ENCODE results near the gene TTLL5.

TTLL5 gene

DNA sequence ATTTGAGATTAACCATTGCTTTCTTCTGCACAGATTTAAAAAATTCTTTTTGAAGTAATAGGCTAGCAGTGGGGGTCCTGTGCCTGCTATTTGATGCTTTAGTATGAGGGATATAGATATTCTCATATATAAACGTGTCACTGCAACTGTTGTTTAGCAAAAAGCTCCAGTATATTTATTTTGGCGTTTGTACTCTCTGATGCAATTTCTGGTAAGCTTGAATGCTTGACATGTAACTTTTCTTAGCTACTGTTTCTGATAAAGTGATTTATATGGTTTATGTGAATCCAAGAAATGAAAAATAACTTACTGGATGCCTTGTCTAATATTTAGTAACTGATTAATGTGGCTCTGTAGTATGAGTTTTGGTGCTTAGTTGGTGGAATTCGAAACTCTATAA is 77.1 kb downstream of the TTLL5 start:
- no peak for DNase-seq

DNA sequence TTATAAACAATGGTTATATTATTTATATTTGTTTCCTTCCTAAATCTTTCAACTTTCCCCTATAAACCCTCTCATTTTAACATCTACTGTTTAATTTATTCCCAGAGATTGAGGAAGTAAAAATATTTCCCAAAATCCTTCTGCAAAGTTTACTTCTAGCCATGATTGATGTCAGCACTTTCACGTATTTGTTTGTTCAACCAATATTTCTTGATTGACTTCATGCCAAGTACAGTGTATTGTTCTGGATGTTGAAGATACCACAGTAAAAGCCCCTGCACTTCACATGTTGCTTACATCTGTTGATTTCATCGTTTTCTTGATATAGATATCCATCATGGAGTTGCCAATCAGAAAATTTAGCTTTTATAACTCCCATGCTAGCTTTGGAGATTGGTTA is 81.8 kb downstream of the TTLL5 start:
- no peak for DNase-seq

DNA sequence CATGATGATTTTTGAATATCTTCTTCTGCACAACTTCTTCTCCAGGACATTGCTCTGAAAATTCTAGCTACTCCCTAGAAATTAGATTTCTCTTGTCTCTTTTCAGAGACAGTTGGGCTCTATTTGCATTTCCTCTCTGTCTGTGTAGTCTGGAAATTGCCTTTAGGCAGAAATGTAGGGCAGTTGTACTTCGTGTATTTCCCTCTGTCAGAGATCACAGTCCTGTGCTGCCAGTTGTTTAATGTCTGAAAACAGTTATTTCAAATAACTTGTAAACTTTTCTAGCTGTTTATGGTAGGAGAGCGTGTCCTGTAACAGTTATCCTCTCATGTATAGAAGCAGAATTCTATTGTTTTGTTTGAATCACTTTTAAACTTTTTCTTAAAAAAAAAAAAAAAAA is 86.9 kb downstream of the TTLL5 start:
- no peak for DNase-seq

DNA sequence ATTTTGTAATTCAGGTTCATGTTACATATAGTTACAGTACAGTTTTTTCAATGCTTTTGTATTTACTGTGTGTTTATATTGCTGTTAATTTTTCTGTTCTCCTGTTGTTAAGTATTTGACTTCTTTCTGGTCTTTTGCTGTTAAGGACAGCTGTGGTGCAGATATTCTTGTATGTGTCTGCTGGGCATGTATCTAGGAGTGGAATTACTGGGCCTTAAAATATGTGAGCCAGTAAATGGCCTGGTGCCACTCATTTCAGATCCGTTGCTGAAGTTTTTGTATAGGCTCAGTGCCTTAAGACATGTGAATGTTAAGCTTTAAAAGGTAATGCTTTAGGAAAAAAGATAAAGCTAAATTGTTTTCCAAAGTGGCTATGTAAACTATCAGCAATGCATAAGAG is 87.3 kb downstream of the TTLL5 start:
- DNase-seq: no peak

DNA sequence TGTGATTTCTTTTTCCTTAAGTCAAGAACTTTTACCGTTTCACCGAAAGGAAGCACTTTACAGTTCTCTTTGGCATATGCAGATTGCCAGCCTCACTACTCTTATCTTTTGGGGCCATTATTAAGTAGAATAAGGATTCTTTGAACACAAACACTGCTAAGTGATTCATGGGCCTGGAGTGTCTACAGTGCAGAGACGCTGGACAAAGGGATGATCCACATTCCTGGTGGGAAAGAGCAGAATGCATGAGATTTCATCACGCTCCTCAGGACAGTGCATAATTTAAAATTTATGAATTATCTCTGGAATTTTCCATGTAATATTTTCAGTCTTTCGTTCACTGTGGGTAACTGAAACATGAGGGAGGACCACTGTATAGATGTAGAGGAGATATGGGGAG is 90.2 kb downstream of the TTLL5 start:
- no peak for DNase-seq

DNA sequence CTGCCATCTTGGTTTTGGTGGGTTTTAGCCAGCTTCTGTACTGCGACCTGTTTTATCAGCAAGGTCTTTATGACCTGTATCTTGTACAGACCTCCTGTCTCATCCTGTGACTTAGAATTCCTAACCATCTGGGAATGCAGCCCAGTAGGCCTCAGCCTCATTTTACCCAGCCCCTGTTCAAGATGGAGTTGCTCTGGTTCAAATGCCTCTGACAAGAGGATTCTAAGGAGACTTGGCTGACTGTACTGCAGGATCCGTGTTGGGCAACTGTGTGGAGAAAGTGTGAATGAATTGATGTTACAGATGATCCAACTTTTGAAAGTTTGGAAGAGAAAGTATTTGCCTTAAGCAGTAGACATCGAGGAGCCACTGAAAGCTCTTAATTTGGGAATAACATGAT is 91.0 kb downstream of the TTLL5 start:
- DNase-seq: no peak

DNA sequence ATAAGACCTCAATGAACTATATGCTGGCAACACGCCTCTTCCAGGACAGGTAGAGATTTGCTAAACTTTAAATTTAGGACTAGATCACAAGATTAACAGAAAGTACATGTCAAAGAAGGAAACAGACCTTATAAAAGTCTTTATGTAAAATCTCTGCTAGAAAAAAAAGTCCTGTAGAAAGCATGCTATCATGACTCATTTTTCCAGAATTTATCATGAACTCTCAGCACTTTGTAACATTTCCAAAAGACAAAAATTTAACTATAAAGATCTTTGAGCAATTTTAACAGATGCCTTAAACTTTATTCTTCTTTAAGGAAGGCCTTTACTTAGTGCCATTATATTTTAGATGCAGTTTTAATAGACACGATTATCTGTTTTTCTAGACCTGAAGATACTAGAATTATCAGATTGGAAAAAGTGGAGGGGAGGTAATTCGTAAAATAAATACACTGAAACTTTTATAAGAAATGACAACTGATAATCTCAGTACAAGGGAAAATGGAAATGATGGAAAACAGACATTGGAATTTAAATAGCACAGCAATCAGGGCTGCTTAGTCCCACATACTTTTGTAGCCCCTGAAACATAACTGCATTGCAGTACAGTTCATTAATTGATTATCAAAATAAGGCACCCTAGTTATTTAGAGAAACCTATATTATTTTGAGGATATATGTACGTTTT is 92.0 kb downstream of the TTLL5 start:
- DNase-seq: no peak

DNA sequence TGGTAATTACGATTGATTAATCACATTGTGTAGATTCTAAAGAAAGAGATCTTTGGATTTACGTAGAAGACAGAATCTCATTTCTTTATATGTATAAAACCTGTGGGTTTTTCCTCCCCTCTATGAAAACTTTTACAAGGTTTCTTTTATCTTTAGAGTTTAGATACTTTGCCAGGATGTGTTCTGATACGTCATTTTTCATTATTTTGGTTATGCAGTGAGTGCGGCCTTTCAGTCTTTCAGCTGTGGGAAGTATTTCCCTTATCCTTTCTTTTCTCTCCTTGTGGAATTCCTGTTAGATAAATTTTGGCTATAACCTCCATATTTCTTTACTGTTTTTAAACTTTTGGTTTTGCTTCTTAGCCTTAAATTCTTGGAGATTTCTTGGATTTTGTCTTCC is 92.7 kb downstream of the TTLL5 start:
- no peak for DNase-seq

DNA sequence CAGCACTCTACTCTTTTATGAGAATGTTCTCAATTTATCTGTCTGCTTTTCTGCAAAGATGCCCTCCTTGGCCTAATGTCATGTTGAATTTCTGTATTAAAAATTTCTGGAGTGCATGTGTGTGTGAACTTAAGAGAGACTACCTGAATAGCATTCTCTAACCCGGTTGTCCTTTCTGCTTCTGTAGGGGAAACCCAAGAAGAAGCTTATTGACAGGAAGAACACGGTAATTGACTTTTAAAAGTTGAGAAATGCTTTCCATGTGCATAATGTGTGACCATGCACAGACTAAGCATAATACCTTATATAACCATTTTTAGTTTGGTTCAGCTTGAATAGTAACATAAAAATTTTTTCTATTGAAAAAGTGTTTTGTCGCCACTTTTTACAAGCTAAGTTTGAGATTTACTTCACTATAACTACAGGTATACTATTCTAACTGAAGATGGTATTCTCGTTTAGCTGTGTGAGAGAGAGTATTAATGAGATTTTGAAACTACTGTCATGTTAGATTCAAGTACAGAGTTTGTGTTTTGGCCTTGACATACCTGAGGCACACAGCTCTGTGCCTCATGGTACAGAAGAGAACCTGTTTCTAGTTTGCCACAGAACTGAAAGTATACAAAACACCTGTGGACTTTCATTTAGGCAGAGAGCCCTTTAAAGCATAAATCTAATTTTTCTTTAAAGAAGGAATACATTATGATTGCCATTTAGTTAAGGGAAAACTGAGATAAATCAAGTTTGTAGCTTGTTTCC is 96.8 kb downstream of the TTLL5 start:
- no peak for DNase-seq

DNA sequence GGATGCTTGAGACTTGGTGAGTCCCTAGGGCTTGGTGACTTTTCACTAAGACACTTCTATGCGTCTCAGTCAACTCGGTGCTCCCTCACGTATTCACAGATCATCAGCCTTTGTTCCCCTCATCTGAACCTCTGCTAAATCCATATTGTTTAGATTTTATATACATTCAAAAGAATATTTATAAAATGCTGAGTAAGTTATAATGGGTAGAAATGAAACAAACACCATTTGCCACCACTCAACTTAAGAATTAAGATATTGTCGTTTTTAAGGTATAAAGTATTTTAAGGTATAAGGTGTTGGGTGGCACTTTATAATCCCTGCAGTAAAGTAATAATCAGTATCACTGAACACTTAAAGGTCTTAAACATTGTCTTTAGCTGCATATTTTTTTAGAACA is 103.0 kb downstream of the TTLL5 start:
- DNase-seq: no peak

DNA sequence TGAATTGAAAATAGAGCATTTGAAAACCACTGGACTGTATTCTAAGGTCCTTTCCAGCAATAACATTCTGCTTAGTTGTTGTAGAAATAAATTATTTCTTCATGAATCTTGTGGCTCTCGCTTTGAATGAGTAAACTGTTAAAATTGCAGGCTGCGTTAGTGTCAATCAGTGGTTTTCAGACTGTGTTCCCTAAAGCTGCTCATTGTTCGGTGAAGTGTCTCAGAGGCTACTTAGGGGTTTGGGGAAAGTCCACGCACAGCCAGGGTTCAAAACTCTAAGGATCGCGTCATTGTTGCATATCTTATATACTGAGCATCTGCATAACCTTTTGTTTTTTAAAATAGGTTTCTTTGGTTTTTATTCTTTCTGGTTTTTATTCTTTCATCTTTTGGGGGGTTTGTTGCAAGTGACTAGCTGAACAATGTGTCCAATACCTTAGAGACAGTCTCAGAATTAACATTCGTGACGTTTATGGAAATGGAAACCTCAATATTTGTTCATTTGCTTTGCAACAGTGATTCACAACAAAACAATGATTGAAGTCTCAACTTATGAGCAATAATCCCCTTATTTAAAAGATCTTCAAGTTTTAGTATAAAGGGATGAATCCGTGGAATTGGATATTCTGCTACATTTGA is 108.1 kb downstream of the TTLL5 start:
- no peak for DNase-seq

DNA sequence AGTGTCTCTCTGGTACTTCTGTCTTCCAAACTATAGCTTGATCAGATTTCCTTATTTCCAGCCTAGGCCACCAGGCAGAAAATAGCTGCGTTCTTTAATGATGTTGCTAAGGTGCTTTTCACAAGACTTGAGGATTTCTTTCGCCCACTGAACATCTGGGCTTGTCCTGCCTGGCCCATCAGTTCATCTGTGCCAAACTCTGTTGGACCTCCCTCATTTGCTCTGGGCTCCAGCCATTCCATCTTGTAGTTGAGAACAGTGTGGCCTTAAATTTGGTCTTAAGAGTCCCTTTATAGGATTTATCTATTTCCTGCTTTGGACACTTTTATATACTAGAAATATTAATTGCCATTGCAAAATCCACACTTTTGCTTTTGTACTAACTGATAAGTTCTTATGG is 109.6 kb downstream of the TTLL5 start:
- DNase-seq: no peak

DNA sequence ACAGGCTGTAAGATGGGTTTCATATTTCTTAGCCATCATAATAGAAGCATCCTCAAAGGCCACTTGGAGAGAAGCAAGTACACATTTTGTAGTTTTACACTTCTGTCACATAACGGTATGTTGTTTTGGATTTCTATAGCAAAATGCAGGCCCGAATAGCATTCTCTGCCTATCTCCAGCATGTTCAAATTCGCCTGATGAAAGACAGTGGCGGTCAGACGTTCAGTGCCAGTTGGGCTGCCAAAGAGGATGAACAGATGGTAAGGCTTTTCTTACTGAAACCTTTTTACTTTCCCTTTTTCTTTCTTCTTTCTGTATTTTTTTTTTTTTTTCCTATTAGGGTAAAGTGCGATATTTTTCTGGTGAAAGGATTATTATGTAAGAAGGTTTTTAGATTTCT is 110.5 kb downstream of the TTLL5 start:
- no peak for DNase-seq

DNA sequence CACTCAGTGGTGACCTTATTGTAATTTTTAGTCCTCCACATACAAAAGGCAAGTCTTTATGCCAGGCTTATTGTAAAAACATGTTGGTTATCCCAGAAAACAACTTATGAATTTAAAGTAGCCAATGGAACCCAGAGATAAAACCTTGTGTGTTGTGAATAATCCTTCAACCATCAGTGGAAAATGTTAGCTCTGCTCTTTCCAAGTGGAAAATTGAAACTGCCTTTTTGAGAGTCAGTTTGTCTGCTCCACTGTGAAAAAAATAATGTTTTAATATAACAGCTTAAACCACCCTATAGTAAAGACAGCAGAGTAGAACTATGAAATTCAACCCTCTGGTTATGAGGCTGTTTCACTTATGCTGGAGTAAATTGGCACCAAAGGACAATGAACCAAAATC is 112.0 kb downstream of the TTLL5 start:
- DNase-seq: no peak

DNA sequence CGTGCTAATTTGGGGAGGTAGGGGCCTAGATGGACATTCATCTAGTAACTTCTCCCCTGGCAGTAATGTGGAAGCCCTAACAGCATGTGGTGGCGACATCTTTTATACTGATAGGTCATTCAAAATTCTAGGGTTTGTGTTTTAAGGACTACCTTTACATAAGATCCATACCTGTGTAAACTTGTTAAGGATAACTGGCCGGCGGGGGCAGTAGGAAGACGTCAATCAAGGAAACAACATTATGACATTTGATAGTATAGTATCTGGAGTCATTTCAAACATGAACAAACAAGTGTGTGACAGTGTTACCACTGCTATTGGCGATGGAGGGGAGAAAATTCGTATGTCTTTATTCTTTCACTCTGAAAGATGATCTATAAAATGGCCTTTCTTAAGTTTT is 120.0 kb downstream of the TTLL5 start:
- DNase-seq: no peak

DNA sequence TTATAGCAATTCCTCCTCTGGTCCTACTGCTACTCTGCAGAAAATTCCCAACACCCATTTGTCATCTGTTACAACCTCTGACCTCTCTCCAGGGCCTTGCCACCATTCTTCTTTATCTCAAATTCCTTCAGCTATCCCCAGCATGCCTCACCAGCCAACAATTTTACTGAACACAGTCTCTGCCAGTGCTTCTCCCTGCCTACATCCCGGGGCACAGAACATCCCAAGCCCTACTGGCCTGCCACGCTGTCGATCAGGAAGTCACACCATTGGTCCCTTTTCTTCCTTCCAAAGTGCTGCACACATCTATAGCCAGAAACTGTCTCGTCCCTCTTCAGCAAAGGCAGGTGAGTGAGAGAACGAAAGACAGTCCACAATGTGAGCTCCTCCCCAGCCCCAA is 122.1 kb downstream of the TTLL5 start:
- no peak for DNase-seq

DNA sequence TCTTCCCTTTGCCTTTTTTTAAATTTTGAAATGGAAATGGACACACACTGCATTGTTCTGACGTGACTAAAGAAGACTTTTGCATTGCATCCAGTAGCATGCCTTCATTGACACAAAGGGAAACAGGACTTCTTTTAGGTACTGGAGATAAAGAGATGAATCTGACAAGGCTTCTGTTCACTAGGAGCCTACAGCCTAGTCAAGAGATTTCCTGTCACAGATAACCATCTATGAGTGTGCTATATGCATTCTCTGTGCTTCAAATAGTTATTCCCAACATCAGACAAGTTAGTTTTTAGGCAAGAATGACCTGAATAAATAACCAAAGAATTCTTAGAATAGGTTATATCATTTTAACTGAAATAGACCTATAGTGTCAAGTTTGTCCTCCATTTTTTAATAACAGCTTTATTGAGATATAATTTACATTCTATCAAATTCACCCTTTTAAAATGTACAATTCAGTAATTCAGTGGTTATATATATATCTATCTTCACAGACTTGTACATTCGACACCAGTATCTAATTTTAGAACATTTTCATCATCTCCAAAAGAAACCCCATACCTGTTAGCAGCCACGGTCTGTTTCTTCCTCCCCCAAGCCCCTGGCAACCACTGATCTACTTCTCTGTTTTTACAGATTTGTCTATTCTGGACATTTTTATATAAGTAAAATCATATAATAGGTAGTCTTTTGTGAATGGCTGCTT is 122.7 kb downstream of the TTLL5 start:
- no peak for DNase-seq

DNA sequence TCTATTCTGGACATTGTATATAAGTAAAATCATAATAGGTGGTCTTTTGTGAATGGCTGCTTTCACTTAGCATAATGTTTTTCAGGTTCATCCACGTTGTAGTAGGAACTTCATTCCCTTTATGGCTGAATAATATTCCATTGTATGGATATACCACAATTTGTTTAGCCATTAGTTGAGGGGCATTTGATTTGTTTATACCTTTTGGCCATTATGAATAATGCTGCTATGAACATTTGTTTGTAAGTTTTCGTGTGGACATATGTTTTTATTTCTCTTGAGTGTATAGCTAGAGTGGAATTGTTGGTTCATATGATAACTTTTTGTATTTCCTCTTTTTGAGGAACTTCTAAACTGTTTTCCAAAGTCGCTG is 123.3 kb downstream of the TTLL5 start:
- no peak for DNase-seq

DNA sequence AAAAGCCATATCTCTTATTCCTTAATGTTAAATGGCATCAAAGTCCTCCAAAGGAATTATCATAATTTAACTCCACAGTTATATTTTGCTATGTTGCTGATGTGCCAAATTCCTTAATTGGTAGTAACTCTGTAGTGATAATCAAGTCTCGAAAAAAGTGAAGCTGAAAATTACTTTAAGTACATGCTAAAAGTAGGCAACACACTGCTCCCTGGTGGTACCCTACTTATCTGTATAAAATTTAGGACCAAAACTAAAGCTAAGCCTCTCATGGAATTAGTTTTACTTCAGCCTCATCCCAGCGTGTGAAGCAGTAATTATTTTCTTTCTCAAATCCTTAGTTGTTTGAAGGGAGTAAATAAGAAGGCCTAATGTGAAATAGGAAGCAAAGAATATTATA is 132.8 kb downstream of the TTLL5 start:
- no peak for DNase-seq

DNA sequence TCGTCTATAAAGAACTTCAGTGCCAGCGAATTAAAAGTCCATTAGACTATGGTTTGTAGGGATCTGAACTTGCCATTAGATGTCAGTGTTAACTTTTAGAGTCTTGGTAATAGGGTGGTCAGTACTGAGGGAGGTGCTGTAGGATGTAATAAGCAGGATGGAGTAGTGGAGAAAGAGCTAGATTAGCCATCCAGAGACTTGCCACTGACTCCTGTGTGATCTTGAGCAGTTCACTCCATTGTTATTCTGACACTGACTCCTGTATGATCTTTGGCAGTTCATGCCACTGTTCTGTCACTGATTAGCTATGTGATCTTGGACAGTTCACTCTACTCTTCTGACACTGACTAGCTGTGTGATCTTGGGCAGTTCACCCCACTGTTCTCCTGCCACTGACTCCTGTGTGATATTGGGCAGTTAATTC is 133.6 kb downstream of the TTLL5 start:
- no peak for DNase-seq

DNA sequence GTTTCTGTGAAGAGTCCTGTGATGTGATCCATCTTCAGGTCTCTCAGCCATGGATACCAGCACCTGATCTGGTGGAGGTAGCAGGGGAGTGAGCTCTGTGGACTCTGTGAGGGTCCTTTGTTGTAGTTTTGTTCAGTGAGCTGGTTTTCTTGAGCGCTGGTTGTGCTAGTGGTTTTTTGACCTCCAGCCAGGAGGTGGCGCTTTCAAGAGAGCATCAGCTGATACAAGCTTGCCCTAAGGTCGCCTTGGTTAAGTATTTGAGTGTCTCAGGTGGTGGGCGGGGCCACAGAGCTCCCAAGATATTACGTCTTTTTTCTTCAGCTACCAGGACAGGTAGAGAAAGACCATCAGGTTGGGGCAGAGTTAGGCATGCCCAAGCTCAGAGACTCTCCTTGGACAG is 139.7 kb downstream of the TTLL5 start:
- DNase-seq: no peak

DNA sequence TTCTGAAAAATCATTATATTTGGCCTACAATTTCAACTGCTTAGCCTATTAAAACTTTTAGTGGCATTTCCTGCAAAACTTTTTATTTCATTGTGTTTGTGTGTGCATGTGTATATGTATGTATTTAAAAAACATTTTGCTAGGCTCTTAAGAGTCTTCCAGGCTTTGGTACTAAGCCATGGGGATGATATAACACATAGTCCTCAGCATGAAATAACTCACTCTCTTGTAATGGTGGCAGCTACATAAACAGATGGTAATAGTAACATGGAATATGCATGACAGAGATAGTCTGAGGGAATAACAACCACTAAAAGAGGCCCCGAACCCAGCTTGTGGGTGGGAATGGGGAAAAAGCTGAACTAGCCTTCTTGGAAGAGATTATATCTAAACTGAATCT is 141.4 kb downstream of the TTLL5 start:
- no peak for DNase-seq

DNA sequence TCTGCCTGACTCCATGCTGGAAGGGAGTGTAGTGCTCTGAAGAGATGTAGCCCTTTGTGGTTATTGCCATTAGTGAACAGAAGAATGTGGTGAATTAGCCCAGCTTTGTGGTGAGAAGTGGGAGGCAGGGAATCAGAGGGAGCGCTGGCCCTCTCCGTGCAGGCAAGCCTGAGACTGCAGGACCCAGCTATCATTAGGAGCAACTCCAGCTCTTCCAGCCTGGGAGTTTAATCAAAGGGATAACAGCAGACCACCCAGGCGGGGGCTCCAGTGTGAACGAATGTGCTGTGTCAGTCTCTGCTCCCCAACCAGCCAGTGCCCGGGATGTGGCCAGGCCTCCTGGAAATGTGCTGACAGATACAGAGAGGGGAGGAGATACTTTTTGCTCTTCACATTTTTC is 142.7 kb downstream of the TTLL5 start:
- DNase-seq: no peak
